H9 (cell line): ENCODE results near the gene HPCAL1. TPM values are rescaled to one million over a fixed set of nuclear protein-coding genes. Genes with fewer than 3 reads are reported as not detected.

Experiments
- DNase-seq: peaks from one replicate; pipeline ENCODE4 v3.0.0-alpha.2; 2017
- H2AFZ ChIP-seq: one replicate; pipeline ENCODE4 v1.6.1; 2013; ENCODE audit warnings: mild to moderate bottlenecking, low read length, control low read depth, moderate library complexity
- H2AK5ac ChIP-seq: 2 replicates; pipeline ENCODE4 v1.6.1; 2013; ENCODE audit warnings: low read length, control low read depth, mixed read lengths; ENCODE audit not compliant: insufficient read length
- H2BK120ac ChIP-seq: one replicate; pipeline ENCODE4 v1.6.1; 2013; ENCODE audit warnings: low read depth, mild to moderate bottlenecking, low read length, control low read depth, inconsistent platforms; ENCODE audit not compliant: poor library complexity, severe bottlenecking
- H2BK12ac ChIP-seq: 2 replicates; pipeline ENCODE4 v1.6.1; 2013; ENCODE audit warnings: low read length, control low read depth, mixed read lengths, low read depth; ENCODE audit not compliant: insufficient read length
- H2BK15ac ChIP-seq: 2 replicates; pipeline ENCODE4 v1.6.1; 2013; ENCODE audit warnings: low read depth, low read length, control low read depth
- H2BK20ac ChIP-seq: one replicate; pipeline ENCODE4 v1.6.1; 2013; ENCODE audit warnings: low read depth, mild to moderate bottlenecking, low read length, control low read depth, inconsistent platforms; ENCODE audit not compliant: poor library complexity, severe bottlenecking
- H2BK5ac ChIP-seq: 2 replicates; pipeline ENCODE4 v1.6.1; 2013; ENCODE audit warnings: low read length, control low read depth, mixed read lengths; ENCODE audit not compliant: insufficient read length
- H3K14ac ChIP-seq: 2 replicates; pipeline ENCODE4 v1.6.1; 2013; ENCODE audit warnings: low read length, control low read depth; ENCODE audit not compliant: insufficient read depth
- H3K18ac ChIP-seq: 2 replicates; pipeline ENCODE4 v1.6.1; 2013; ENCODE audit warnings: low read depth, mild to moderate bottlenecking, mixed read lengths, low read length, control low read depth; ENCODE audit not compliant: insufficient read length
- H3K23ac ChIP-seq: 2 replicates; pipeline ENCODE4 v1.6.1; 2013; ENCODE audit warnings: low read length, control low read depth, mixed read lengths, low read depth; ENCODE audit not compliant: insufficient read length
- H3K23me2 ChIP-seq: 2 replicates; pipeline ENCODE4 v1.6.1; 2013; ENCODE audit warnings: low read depth, mild to moderate bottlenecking, mixed read lengths, low read length, control low read depth; ENCODE audit not compliant: insufficient read length, poor library complexity, severe bottlenecking
- H3K27ac ChIP-seq: 2 replicates; pipeline ENCODE4 v1.5.1; 2013; ENCODE audit warnings: low read length, control low read depth, mixed read lengths, low read depth; ENCODE audit not compliant: insufficient read length
- H3K27me3 ChIP-seq: 2 replicates; pipeline ENCODE4 v1.6.1; 2013; ENCODE audit warnings: low read length, control low read depth, inconsistent platforms; ENCODE audit not compliant: insufficient read depth
- H3K4ac ChIP-seq: 2 replicates; pipeline ENCODE4 v1.6.1; 2013; ENCODE audit warnings: low read depth, mild to moderate bottlenecking, control low read depth, inconsistent platforms, low read length, moderate library complexity
- H3K4me1 ChIP-seq: 2 replicates; pipeline ENCODE4 v1.6.1; 2013; ENCODE audit warnings: low read length, control low read depth, inconsistent platforms; ENCODE audit not compliant: insufficient read depth
- H3K4me2 ChIP-seq: 2 replicates; pipeline ENCODE4 v1.6.1; 2013; ENCODE audit warnings: low read length, control low read depth, mixed read lengths; ENCODE audit not compliant: insufficient read length, insufficient read depth
- H3K56ac ChIP-seq: 2 replicates; pipeline ENCODE4 v1.6.1; 2013; ENCODE audit warnings: low read depth, mild to moderate bottlenecking, mixed read lengths, low read length, control low read depth; ENCODE audit not compliant: insufficient read length
- H3K79me1 ChIP-seq: 2 replicates; pipeline ENCODE4 v1.6.1; 2013; ENCODE audit warnings: low read depth, mild to moderate bottlenecking, moderate library complexity, low read length, control low read depth, inconsistent platforms; ENCODE audit not compliant: insufficient read depth, poor library complexity, severe bottlenecking
- H3K79me2 ChIP-seq: 2 replicates; pipeline ENCODE4 v1.6.1; 2013; ENCODE audit warnings: low read length, control low read depth, inconsistent platforms; ENCODE audit not compliant: insufficient read depth
- H3K9ac ChIP-seq: 2 replicates; pipeline ENCODE4 v1.6.1; 2013; ENCODE audit warnings: low read length, control low read depth, mixed read lengths; ENCODE audit not compliant: insufficient read length; ENCODE audit errors: extremely low read depth
- H3K9me3 ChIP-seq: one replicate; pipeline ENCODE4 v1.6.1; 2013; ENCODE audit warnings: low read depth, low read length, inconsistent platforms; ENCODE audit not compliant: control insufficient read depth
- H3T11ph ChIP-seq: one replicate; pipeline ENCODE4 v1.6.1; 2013; ENCODE audit warnings: mild to moderate bottlenecking, low read length, control low read depth, inconsistent platforms
- H4K20me1 ChIP-seq: one replicate; pipeline ENCODE4 v1.6.1; 2013; ENCODE audit not compliant: control insufficient read depth, insufficient read length, insufficient read depth
- H4K5ac ChIP-seq: 2 replicates; pipeline ENCODE4 v1.6.1; 2013; ENCODE audit warnings: low read depth, mild to moderate bottlenecking, mixed read lengths, low read length, control low read depth; ENCODE audit not compliant: insufficient read length
- H4K8ac ChIP-seq: replicated peaks from 2 replicates; pipeline ENCODE4 v1.6.1; 2013; ENCODE audit warnings: low read length, control low read depth, mixed read lengths, low read depth; ENCODE audit not compliant: insufficient read length
- H4K91ac ChIP-seq: 2 replicates; pipeline ENCODE4 v1.6.1; 2013; ENCODE audit warnings: low read depth, mild to moderate bottlenecking, moderate library complexity, mixed read lengths, low read length, control low read depth; ENCODE audit not compliant: insufficient read length
- H3K27ac Mint-ChIP-seq, 3 experiments: 2 replicates in 2 of 3; 3 replicates in 1 of 3; pipeline ENCODE4 v1.8.0; 2020 to 2021; ENCODE audit warnings: mixed read lengths in 3 of 3, mild to moderate bottlenecking in 1 of 3, moderate library complexity in 1 of 3
- H3K27me3 Mint-ChIP-seq: 2 replicates; pipeline ENCODE4 v1.8.0; 2021; ENCODE audit warnings: low read depth, mild to moderate bottlenecking, moderate library complexity, mixed read lengths
- H3K36me3 Mint-ChIP-seq, 3 experiments: 2 replicates in 2 of 3; 3 replicates in 1 of 3; pipeline ENCODE4 v1.8.0; 2020 to 2021; ENCODE audit warnings: low read depth in 3 of 3, mixed read lengths in 3 of 3; ENCODE audit not compliant: insufficient read depth in 1 of 3
- H3K4me1 Mint-ChIP-seq, 2 experiments: 2 replicates each; pipeline ENCODE4 v1.8.0; 2020; ENCODE audit warnings: mixed read lengths in 2 of 2
- H3K4me3 Mint-ChIP-seq, 2 experiments: 2 replicates in 1 of 2; 3 replicates in 1 of 2; pipeline ENCODE4 v1.8.0; 2020 to 2021; ENCODE audit warnings: mild to moderate bottlenecking in 2 of 2, mixed read lengths in 2 of 2, moderate library complexity in 1 of 2
- H3K9me3 Mint-ChIP-seq, 2 experiments: 2 replicates in 1 of 2; 3 replicates in 1 of 2; pipeline ENCODE4 v1.8.0; 2020; ENCODE audit warnings: mild to moderate bottlenecking in 2 of 2, mixed read lengths in 2 of 2, moderate library complexity in 1 of 2
- CTCF ChIP-seq: fragments of 200-600 bp; sonication (generic); conservative IDR thresholded peaks from 3 replicates; pipeline ENCODE4 v1.8.0; 2021; ENCODE audit warnings: antibody characterized with exemption, mild to moderate bottlenecking
- whole genome bisulfite sequencing: extraction: QIAGEN DNeasy Blood & Tissue Kit; methylation state at CpG from one replicate; pipeline ENCODE4 v1.1.7; 2013; ENCODE audit warnings: missing lambda C conversion rate, low lambda C conversion rate, mixed read lengths; ENCODE audit not compliant: insufficient read length; ENCODE audit errors: extremely low coverage; 5-methylcytosine and 5-hydroxymethylcytosine counted together
- total RNA-seq: library from RNA; stranded (reverse); gene quantifications from 2 replicates; pipeline ENCODE4 v1.2.1, GENCODE V29; 2021

HPCAL1 gene
- total RNA-seq, 1 experiment from 2014 or later = 4.7 TPM

- no peak overlapping the region for H3K4me3 Mint-ChIP-seq
- peaks cover 8 to 9% of the 10 kb centered on the region in 2 experiments for H3K4me1 Mint-ChIP-seq
- Histone ChIP-seq H3K4ac (no peak overlapping the region), H3K9me3 (no peaks in the 10 kb centered on the region), H4K8ac (no peak overlapping the region), H2BK12ac (no peak overlapping the region), H3K9ac (no peak overlapping the region), H2AFZ (no peak overlapping the region), H3K4me2 (no peak overlapping the region), H4K5ac (no peak overlapping the region), H3K79me2 (no peaks in the 10 kb centered on the region), H2BK20ac (no peak overlapping the region), H4K91ac (no peak overlapping the region), H3K23ac (no peak overlapping the region), H4K20me1 (no peaks in the 10 kb centered on the region), H3K27me3 (no peaks in the 10 kb centered on the region), H3K79me1 (no peaks in the 10 kb centered on the region), H3K4me1 (no peaks in the 10 kb centered on the region), H2BK15ac (no peak overlapping the region), H2BK5ac (no peak overlapping the region), H3K27ac (no peak overlapping the region), H2AK5ac (no peak overlapping the region), H3K56ac (no peak overlapping the region), H3K18ac (no peak overlapping the region), H3T11ph (no peak overlapping the region), H3K23me2 (peaks cover 5% of the 10 kb centered on the region), H3K14ac (no peak overlapping the region), H2BK120ac (no peak overlapping the region)
- H3K36me3 Mint-ChIP-seq = no peaks in the 10 kb centered on the region
- H3K9me3 Mint-ChIP-seq = no peaks in the 10 kb centered on the region
- H3K27ac Mint-ChIP-seq = no peak overlapping the region
- H3K27me3 Mint-ChIP-seq = peaks cover 15% of the 10 kb centered on the region
- WGBS = no CpG with 5 or more reads among the region's 4 CpGs
- TF ChIP-seq CTCF = no peak
- DNase-seq = no peak
Measured at GRCh38 chr2:10311736-10312135, 9.0 kb downstream of the HPCAL1 start.
